Skin of body (tissue), 2 donors: Measurements from ENCODE around the gene DHRS12. TPM values are rescaled to one million over a fixed set of nuclear protein-coding genes. Genes with fewer than 3 reads are reported as not detected.

Experiments used
- DNase-seq: peaks from one replicate; lab custom pipeline; 2025; lab: John Stamatoyannopoulos, UW
- total RNA-seq: library from RNA; depleted of rRNA; stranded (reverse); fragments of >200 nt; gene quantifications from one replicate; pipeline ENCODE4 v1.2.3, GENCODE V29; 2014

DHRS12 gene
- 8.7 TPM for total RNA-seq

GRCh38 chr13:51803422-51804294 is at the start of gene DHRS12:
TSS of gene DHRS12 (minus strand) at chr13:51804163. CDS start at chr13:51799659, 4,504 bp downstream.
- peak; percentile 82 for DNase-seq

GRCh38 chr13:51849145-51850101 is 45.5 kb upstream of the DHRS12 start:
- DNase-seq = no peak

- DNase-seq = no peak
These were observed 44.7 kb upstream of the DHRS12 start for GRCh38 chr13:51848674-51849073.

GRCh38 chr13:51846756-51847155 is 42.8 kb upstream of the DHRS12 start:
- DNase-seq = no peak

- no peak for DNase-seq
These were observed 41.8 kb upstream of the DHRS12 start for GRCh38 chr13:51845574-51846318.

- no peak for DNase-seq
These were observed 41.1 kb upstream of the DHRS12 start, which contains the start of gene TMEM272 for GRCh38 chr13:51844862-51845573. TSS of gene TMEM272 (minus strand) at chr13:51845177. CDS start at chr13:51838530, 6,647 bp downstream.

- DNase-seq = no peak
These were observed 39.6 kb upstream of the DHRS12 start for GRCh38 chr13:51843529-51843928.

GRCh38 chr13:51841732-51842131 is 37.8 kb upstream of the DHRS12 start:
- no peak for DNase-seq

GRCh38 chr13:51840917-51841316 is 37.0 kb upstream of the DHRS12 start:
- no peak for DNase-seq

GRCh38 chr13:51839711-51840540 is 36.0 kb upstream of the DHRS12 start:
- DNase-seq = no peak

- DNase-seq = no peak
These were observed 34.4 kb upstream of the DHRS12 start for GRCh38 chr13:51838240-51838846.

GRCh38 chr13:51837016-51837415 is 33.1 kb upstream of the DHRS12 start:
- DNase-seq = no peak

GRCh38 chr13:51834581-51835171 is 30.7 kb upstream of the DHRS12 start:
- peak; percentile 62 for DNase-seq

GRCh38 chr13:51833980-51834379 is 30.0 kb upstream of the DHRS12 start:
- DNase-seq = no peak

- no peak for DNase-seq
These were observed 28.6 kb upstream of the DHRS12 start for GRCh38 chr13:51832471-51833152.

- DNase-seq = no peak
These were observed 27.6 kb upstream of the DHRS12 start for GRCh38 chr13:51831519-51831918.

GRCh38 chr13:51829568-51829899 is 25.6 kb upstream of the DHRS12 start:
- no peak for DNase-seq
